Measurements from ENCODE around the gene LTF. TPM values are rescaled to one million over a fixed set of nuclear protein-coding genes. Genes with fewer than 3 reads are reported as not detected.

LTF gene
- total and polyA plus RNA-seq, 9 of the 15 experiments (the other 6 are each of a cell fraction or from before 2014, with no cell fraction given) = 0.07 TPM; not detected in 8

GRCh38 chr3:46433841-46434240 lies 30.9 kb downstream of the LTF start (continued):
- TF ChIP-seq CTCFL (IDR thresholded peaks at IDR 0.05; ENCODE audit: borderline replicate concordance, insufficient read depth, low read depth, low read length, poor library complexity, severe bottlenecking) (no peak), GTF2E2 (tag; IDR thresholded peaks at IDR 0.05) (no peak), NFYB (IDR thresholded peaks at IDR 0.05; ENCODE audit: extremely low read depth, insufficient read length) (no peak), ZBTB9 (CRISPR knock-in tag; IDR thresholded peaks at IDR 0.05) (no peak), ASH1L (IDR thresholded peaks at IDR 0.05; ENCODE audit: borderline replicate concordance, low read depth, partially characterized antibody) (no peak), CBX8 (IDR thresholded peaks at IDR 0.05; ENCODE audit: borderline replicate concordance, extremely low read depth, low read depth, low read length, poor library complexity, severe bottlenecking) (no peak), TAF9B (IDR thresholded peaks at IDR 0.05; ENCODE audit: partially characterized antibody) (no peak), NR2F6 (CRISPR knock-in tag; IDR thresholded peaks at IDR 0.05) (no peak), ELK3 (CRISPR knock-in tag; IDR thresholded peaks at IDR 0.05) (no peak), LARP7 (IDR thresholded peaks at IDR 0.05) (no peak)

Measured in K562 (cell line).